ENCODE measurements around the gene PNN. TPM values are rescaled to one million over a fixed set of nuclear protein-coding genes. Genes with fewer than 3 reads are reported as not detected.

The PNN gene
- total and polyA plus RNA-seq, 2 of the 4 experiments (the other 2 are of a cell fraction): 14.9 to 28.8 TPM

GRCh38 chr14:39211109-39211741, 36.2 kb downstream of the PNN start:
- Histone ChIP-seq H4K8ac (ENCODE audit: low read depth in 2 of 2, low read length in 2 of 2) (no peak overlapping the region), H2BK5ac (ENCODE audit: low read depth, low read length, poor library complexity, severe bottlenecking) (no peak overlapping the region), H2BK20ac (ENCODE audit: low read depth, low read length) (no peak overlapping the region), H3K4me3 (ENCODE audit: insufficient read depth, low read depth, low read length) (no peak overlapping the region), H3K4me1 (ENCODE audit: control insufficient read depth, insufficient read depth, low read length) (no peaks in the 10 kb centered on the region), H4K91ac (ENCODE audit: insufficient read depth, low read depth, low read length) (no peak overlapping the region), H3K23ac (ENCODE audit: low read depth, low read length) (no peak overlapping the region), H2AK5ac (ENCODE audit: low read depth, low read length) (no peak overlapping the region), H4K20me1 (ENCODE audit: insufficient read depth, low read length) (no peaks in the 10 kb centered on the region), H3K27me3 (ENCODE audit: control insufficient read depth, insufficient read depth, low read length) (no peaks in the 10 kb centered on the region; the same call in 1 of the 2 replicates), H2BK15ac (ENCODE audit: low read depth, low read length) (no peak overlapping the region), H3K4me2 (ENCODE audit: low read depth, low read length) (no peak overlapping the region), H3K9me1 (ENCODE audit: insufficient read depth, low read length) (no peaks in the 10 kb centered on the region), H2AK9ac (replicated peaks; ENCODE audit: low read depth, low read length, poor library complexity) (no peak overlapping the region), H3K9ac (ENCODE audit: low read depth, low read length) (no peak overlapping the region), H3K56ac (ENCODE audit: extremely low read depth, insufficient read depth, low read length) (no peak overlapping the region), H3K79me1 (ENCODE audit: low read depth in 1 of 2, low read length in 2 of 2) (no peaks in the 10 kb centered on the region), H3K4ac (ENCODE audit: low read depth, low read length) (no peak overlapping the region), H3K9me3 (ENCODE audit: control insufficient read depth, insufficient read depth, low read length) (no peaks in the 10 kb centered on the region), H2BK120ac (ENCODE audit: low read depth, low read length) (no peak overlapping the region), H3K14ac (replicated peaks; ENCODE audit: low read depth, low read length) (no peak overlapping the region), H4K5ac (ENCODE audit: low read depth, low read length) (no peak overlapping the region), H3K36me3 (ENCODE audit: control insufficient read depth, insufficient read depth, low read length) (no peaks in the 10 kb centered on the region), H3K18ac (ENCODE audit: low read depth, low read length) (no peak overlapping the region), H3K27ac (ENCODE audit: insufficient read depth, low read length) (no peak overlapping the region), H2AFZ (replicated peaks; ENCODE audit: low read length, poor library complexity) (no peak overlapping the region)
- ChIA-PET CTCF (no interaction called here), POLR2A (ENCODE audit: unreplicated experiment) (no interaction called here)
- TF ChIP-seq CHD1 (IDR thresholded peaks at IDR 0.05; ENCODE audit: low read depth, low read length) (no peak), BHLHE40 (IDR thresholded peaks at IDR 0.05; ENCODE audit: low read depth, low read length) (no peak), CEBPB (IDR thresholded peaks at IDR 0.05; ENCODE audit: low read depth, low read length) (no peak), POLR2A (IDR thresholded peaks at IDR 0.05; ENCODE audit: low read depth, low read length) (no peak), RAD21 (IDR thresholded peaks at IDR 0.05; ENCODE audit: low read length) (no peak), USF2 (IDR thresholded peaks at IDR 0.05; ENCODE audit: low read depth, low read length) (no peak), MAZ (IDR thresholded peaks at IDR 0.05; ENCODE audit: borderline replicate concordance, low read depth, low read length) (no peak), ELK1 (IDR thresholded peaks at IDR 0.05; ENCODE audit: borderline replicate concordance, low read depth, low read length) (no peak), MAFK (IDR thresholded peaks at IDR 0.05; ENCODE audit: low read depth, low read length) (no peak), CTCF (conservative IDR thresholded peaks at IDR 0.05; ENCODE audit: low read depth, low read length) (no peak), RFX5 (IDR thresholded peaks at IDR 0.05; ENCODE audit: low read depth, low read length) (no peak), MXI1 (IDR thresholded peaks at IDR 0.05; ENCODE audit: borderline replicate concordance, low read depth, low read length) (no peak), FOS (IDR thresholded peaks at IDR 0.05; ENCODE audit: low read depth, low read length) (no peak), SMC3 (IDR thresholded peaks at IDR 0.05; ENCODE audit: low read depth, low read length) (no peak), RCOR1 (IDR thresholded peaks at IDR 0.05; ENCODE audit: insufficient replicate concordance, low read length) (no peak), NFE2L2 (IDR thresholded peaks at IDR 0.05; ENCODE audit: low read depth, low read length) (no peak)
- no TSS peak for BruUV-seq (replicated peaks)
- DNase-seq (no peak), ATAC-seq (ENCODE audit: low read depth) (no peak)
- in situ Hi-C loops (cut with MboI; ENCODE audit: low sequenced_read_pairs): no loop called here
- intact Hi-C loops (cut with micrococcal nuclease): no loop called here
- no CpG with 5 or more reads among the region's 15 CpGs for WGBS, 2 experiments (ENCODE audit: extremely low coverage in 2 of 2, insufficient read length in 1 of 2)
- dilution Hi-C loops (cut with HindIII; ENCODE audit: low sequenced_read_pairs, unreplicated experiment): no loop called here
